Measurements from ENCODE around the gene FBXO41.

- no peak for TF ChIP-seq CTCF (IDR thresholded peaks at IDR 0.05)
- no peak for TF ChIP-seq POLR2AphosphoS5 (IDR thresholded peaks at IDR 0.05)
- no peak for TF ChIP-seq POLR2A (IDR thresholded peaks at IDR 0.05)
Measured at GRCh38 chr2:73300926-73301325, 16.6 kb upstream of the FBXO41 start.

Data from suprapubic skin (tissue), 4 donors.